Neural crest cell (in vitro differentiated cells): ENCODE data around the gene GPR31. TPM values are rescaled to one million over a fixed set of nuclear protein-coding genes. Genes with fewer than 3 reads are reported as not detected.

Source experiments
- DNase-seq: peaks from one replicate; pipeline ENCODE4 v3.0.0; 2021; ENCODE audit warnings: low read depth, mixed read lengths, low spot score
- H3K27ac Mint-ChIP-seq: one replicate; pipeline ENCODE4 v1.8.0; 2021; ENCODE audit warnings: mild to moderate bottlenecking, mixed read lengths; ENCODE audit not compliant: unreplicated experiment
- H3K27me3 Mint-ChIP-seq: 2 replicates; pipeline ENCODE4 v1.8.0; 2021; ENCODE audit warnings: low read depth, mild to moderate bottlenecking, mixed read lengths
- H3K36me3 Mint-ChIP-seq: 2 replicates; pipeline ENCODE4 v1.8.0; 2021; ENCODE audit warnings: low read depth, mild to moderate bottlenecking, mixed read lengths
- H3K4me1 Mint-ChIP-seq: 2 replicates; pipeline ENCODE4 v1.8.0; 2021; ENCODE audit warnings: mixed read lengths
- H3K4me3 Mint-ChIP-seq: one replicate; pipeline ENCODE4 v1.8.0; 2021; ENCODE audit warnings: mild to moderate bottlenecking, mixed read lengths
- H3K9me3 Mint-ChIP-seq: 2 replicates; pipeline ENCODE4 v1.8.0; 2021; ENCODE audit warnings: mixed read lengths
- CTCF ChIP-seq: fragments of 200-600 bp; sonication (generic); conservative IDR thresholded peaks from 2 replicates; pipeline ENCODE4 v1.5.0; 2021; ENCODE audit warnings: antibody characterized with exemption, mild to moderate bottlenecking
- total RNA-seq: library from RNA; stranded (reverse); gene quantifications from 2 replicates; pipeline ENCODE4 v1.2.1, GENCODE V29; 2021

The GPR31 gene
- total RNA-seq, 1 donor from 2014 or later, result not detected

- no peaks in the 10 kb centered on the region for H3K36me3 Mint-ChIP-seq
- no peak overlapping the region for H3K4me3 Mint-ChIP-seq
- H3K27me3 Mint-ChIP-seq, result no peaks in the 10 kb centered on the region
- no peaks in the 10 kb centered on the region for H3K4me1 Mint-ChIP-seq
- DNase-seq, result no peak
- no peaks in the 10 kb centered on the region for H3K9me3 Mint-ChIP-seq
- TF ChIP-seq CTCF, result no peak
- no peak overlapping the region for H3K27ac Mint-ChIP-seq
Measured at GRCh38 chr6:167125855-167126349, 31.9 kb downstream of the GPR31 start.

- Mint-ChIP-seq H3K4me1 (no peaks in the 10 kb centered on the region), H3K9me3 (no peaks in the 10 kb centered on the region), H3K27me3 (no peaks in the 10 kb centered on the region), H3K36me3 (no peaks in the 10 kb centered on the region), H3K4me3 (no peak overlapping the region), H3K27ac (no peak overlapping the region)
- no peak for TF ChIP-seq CTCF
- no peak for DNase-seq
Measured at GRCh38 chr6:167125410-167125809, 32.4 kb downstream of the GPR31 start.

GRCh38 chr6:167124753-167125152 is 33.0 kb downstream of the GPR31 start:
- Mint-ChIP-seq H3K9me3 (no peaks in the 10 kb centered on the region), H3K27me3 (no peaks in the 10 kb centered on the region), H3K27ac (no peak overlapping the region), H3K36me3 (no peaks in the 10 kb centered on the region), H3K4me3 (no peak overlapping the region), H3K4me1 (no peaks in the 10 kb centered on the region)
- TF ChIP-seq CTCF, result no peak
- no peak for DNase-seq

- TF ChIP-seq CTCF, result no peak
- Mint-ChIP-seq H3K27ac (no peak within 1 kb of the TSS), H3K9me3 (no peaks in the 10 kb centered on the region), H3K4me1 (no peaks in the 10 kb centered on the region), H3K36me3 (no peaks in the 10 kb centered on the region), H3K4me3 (no peak within 1 kb of the TSS), H3K27me3 (no peaks in the 10 kb centered on the region)
- no peak for DNase-seq
Measured at GRCh38 chr6:167122827-167123657, 34.7 kb downstream of the GPR31 start, which contains the start of gene CCR6. Gene CCR6 (plus strand): TSS chr6:167123096. CDS start chr6:167136135, 13,039 bp downstream.

- no peak overlapping the region for H3K4me3 Mint-ChIP-seq
- H3K27ac Mint-ChIP-seq, result no peak overlapping the region
Measured at GRCh38 chr6:167122041-167122826, 35.5 kb downstream of the GPR31 start.

More at GRCh38 chr6:167122041-167122826, 35.5 kb downstream of the GPR31 start:
- no peaks in the 10 kb centered on the region for H3K4me1 Mint-ChIP-seq
- H3K9me3 Mint-ChIP-seq, result no peaks in the 10 kb centered on the region
- H3K27me3 Mint-ChIP-seq, result no peaks in the 10 kb centered on the region
- H3K36me3 Mint-ChIP-seq, result no peaks in the 10 kb centered on the region
- no peak for DNase-seq
- TF ChIP-seq CTCF, result no peak
